ENCODE measurements around the gene CCT7. TPM values are rescaled to one million over a fixed set of nuclear protein-coding genes. Genes with fewer than 3 reads are reported as not detected.

The CCT7 gene
- total RNA-seq, 4 donors from 2014 or later: 194 to 245 (median 212) TPM

GRCh38 chr2:73293534-73294171, 59.5 kb downstream of the CCT7 start, which contains the start of gene EGR4:
Gene EGR4 (minus strand): TSS chr2:73293548. CDS start chr2:73293317, 231 bp downstream.
- H3K4me1 ChIP-seq: peaks cover 0 to 29% (median 7%) of the 10 kb centered on the region in 4 donors
- 3 to 5% methylated on average over 16 to 25 of the region's 45 CpGs for WGBS, 2 donors
- H3K4me3 ChIP-seq: peak within 1 kb of the TSS; percentile 7 to 44 (median 34)
- H3K27ac ChIP-seq: no peak within 1 kb of the TSS
- no peaks in the 10 kb centered on the region for H3K36me3 ChIP-seq
- no peaks in the 10 kb centered on the region for H3K9me3 ChIP-seq
- TF ChIP-seq EP300 (IDR thresholded peaks at IDR 0.05): no peak
- TF ChIP-seq POLR2A (IDR thresholded peaks at IDR 0.05): no peak
- TF ChIP-seq CTCF (IDR thresholded peaks at IDR 0.05): no peak
- no peak for DNase-seq (ENCODE audit: low spot score in 2 of 2)
- H3K27me3 ChIP-seq: peaks cover 7 to 90% of the 10 kb centered on the region in 2 donors

DNA sequence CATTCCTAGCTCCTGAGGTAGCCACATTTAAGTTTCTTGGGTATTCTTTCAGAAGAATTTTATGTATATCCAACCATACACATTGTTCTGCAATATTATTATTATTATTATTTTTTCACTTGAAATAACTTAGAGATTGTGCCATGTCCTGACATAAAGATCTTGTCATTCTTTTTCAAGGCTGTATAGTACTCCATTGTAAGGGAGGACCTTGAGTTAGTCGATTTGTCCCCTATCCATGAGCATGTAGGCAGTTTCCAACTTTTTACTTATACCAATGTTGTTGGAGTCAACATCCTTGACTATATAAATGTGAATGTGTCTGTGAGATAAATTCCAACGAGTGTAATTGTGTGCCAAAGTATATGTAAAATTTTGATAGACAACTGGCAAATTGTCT, 60.1 kb downstream of the CCT7 start:
- H3K27me3 ChIP-seq: peaks cover 7 to 84% of the 10 kb centered on the region in 2 donors

GRCh38 chr2:73295751-73296400, 61.8 kb downstream of the CCT7 start:
- 28 to 36% methylated on average over 5 of the region's 5 CpGs for WGBS, 2 donors
- no peak for TF ChIP-seq EP300 (IDR thresholded peaks at IDR 0.05)
- TF ChIP-seq CTCF (IDR thresholded peaks at IDR 0.05): no peak
- no peak for TF ChIP-seq POLR2A (IDR thresholded peaks at IDR 0.05)
- Histone ChIP-seq H3K4me1 (peaks cover 0 to 29% (median 7%) of the 10 kb centered on the region in 4 donors), H3K36me3 (no peaks in the 10 kb centered on the region), H3K27me3 (peaks cover 7 to 69% of the 10 kb centered on the region in 2 donors), H3K27ac (no peak overlapping the region), H3K9me3 (no peaks in the 10 kb centered on the region), H3K4me3 (no peak overlapping the region)
- DNase-seq (ENCODE audit: low spot score in 2 of 2): no peak

More for the DNA sequence above, 60.1 kb downstream of the CCT7 start:
- WGBS, 2 donors: 90 to 91% methylated on average over 2 of the region's 2 CpGs
- Histone ChIP-seq H3K27ac (no peak overlapping the region), H3K9me3 (no peaks in the 10 kb centered on the region), H3K4me3 (no peak overlapping the region), H3K4me1 (peaks cover 0 to 29% (median 7%) of the 10 kb centered on the region in 4 donors), H3K36me3 (no peaks in the 10 kb centered on the region)
- TF ChIP-seq EP300 (IDR thresholded peaks at IDR 0.05) (no peak), POLR2A (IDR thresholded peaks at IDR 0.05) (no peak), CTCF (IDR thresholded peaks at IDR 0.05) (no peak)
- no peak for DNase-seq (ENCODE audit: low spot score in 2 of 2)

DNA sequence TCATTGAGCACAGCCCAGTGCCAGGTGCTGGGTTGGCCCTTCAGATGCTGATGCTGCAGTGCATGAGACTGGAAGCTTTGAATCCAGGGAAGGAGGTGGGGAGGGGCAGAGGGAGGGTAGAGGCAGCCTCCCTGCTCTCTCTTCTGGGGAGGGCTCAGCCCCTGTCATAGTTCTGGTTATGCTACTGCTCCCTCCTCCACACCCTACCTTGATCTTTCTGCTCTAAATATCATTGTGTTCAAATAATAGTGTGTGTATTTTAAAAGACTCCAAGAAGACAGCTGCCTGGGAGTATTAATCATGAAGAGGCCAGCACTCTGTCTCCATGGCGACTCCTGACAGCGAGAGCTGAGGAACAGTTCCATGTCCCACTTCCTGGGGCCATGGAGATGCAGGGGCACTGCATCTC, 63.0 kb downstream of the CCT7 start:
- Histone ChIP-seq H3K27ac (no peak overlapping the region), H3K36me3 (no peaks in the 10 kb centered on the region), H3K4me3 (no peak overlapping the region), H3K27me3 (peaks cover 7 to 58% of the 10 kb centered on the region in 2 donors), H3K9me3 (no peaks in the 10 kb centered on the region), H3K4me1 (peaks cover 0 to 16% (median 2%) of the 10 kb centered on the region in 4 donors)
- TF ChIP-seq EP300 (IDR thresholded peaks at IDR 0.05) (no peak), POLR2A (IDR thresholded peaks at IDR 0.05) (no peak), CTCF (IDR thresholded peaks at IDR 0.05) (no peak)
- 6 to 8% methylated on average over 2 of the region's 2 CpGs for WGBS, 2 donors
- DNase-seq (ENCODE audit: low spot score in 2 of 2): no peak

DNA sequence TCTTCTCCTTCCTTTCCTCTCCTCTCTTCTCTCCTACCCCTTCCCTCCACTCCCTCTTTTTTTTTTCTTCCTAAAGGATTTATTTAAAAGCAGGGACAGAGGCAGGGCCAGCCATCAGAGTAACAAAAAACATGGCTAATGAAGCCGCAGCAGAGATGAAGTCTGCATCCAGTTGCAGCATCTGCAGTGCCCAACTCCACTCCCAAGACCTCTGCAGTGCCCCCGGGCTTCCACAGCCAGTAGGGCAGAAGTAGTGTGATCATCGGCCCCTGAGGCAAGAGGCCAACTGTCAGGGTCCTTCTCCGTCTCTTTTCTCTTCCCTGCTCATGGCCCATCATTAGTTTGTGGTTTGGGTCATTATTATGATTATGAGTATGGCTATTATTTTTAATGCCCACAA, 63.5 kb downstream of the CCT7 start:
- 55 to 56% methylated on average over 4 of the region's 4 CpGs for WGBS, 2 donors
- no peak overlapping the region for H3K4me3 ChIP-seq
- no peak overlapping the region for H3K27ac ChIP-seq
- H3K36me3 ChIP-seq: no peaks in the 10 kb centered on the region
- H3K4me1 ChIP-seq: peaks cover 0 to 12% (median 2%) of the 10 kb centered on the region in 4 donors
- H3K27me3 ChIP-seq: peaks cover 7 to 58% of the 10 kb centered on the region in 2 donors
- no peaks in the 10 kb centered on the region for H3K9me3 ChIP-seq
- no peak for TF ChIP-seq CTCF (IDR thresholded peaks at IDR 0.05)
- DNase-seq (ENCODE audit: low spot score in 2 of 2): no peak
